Measurements from ENCODE around the gene RASD1.

RASD1 gene

DNA sequence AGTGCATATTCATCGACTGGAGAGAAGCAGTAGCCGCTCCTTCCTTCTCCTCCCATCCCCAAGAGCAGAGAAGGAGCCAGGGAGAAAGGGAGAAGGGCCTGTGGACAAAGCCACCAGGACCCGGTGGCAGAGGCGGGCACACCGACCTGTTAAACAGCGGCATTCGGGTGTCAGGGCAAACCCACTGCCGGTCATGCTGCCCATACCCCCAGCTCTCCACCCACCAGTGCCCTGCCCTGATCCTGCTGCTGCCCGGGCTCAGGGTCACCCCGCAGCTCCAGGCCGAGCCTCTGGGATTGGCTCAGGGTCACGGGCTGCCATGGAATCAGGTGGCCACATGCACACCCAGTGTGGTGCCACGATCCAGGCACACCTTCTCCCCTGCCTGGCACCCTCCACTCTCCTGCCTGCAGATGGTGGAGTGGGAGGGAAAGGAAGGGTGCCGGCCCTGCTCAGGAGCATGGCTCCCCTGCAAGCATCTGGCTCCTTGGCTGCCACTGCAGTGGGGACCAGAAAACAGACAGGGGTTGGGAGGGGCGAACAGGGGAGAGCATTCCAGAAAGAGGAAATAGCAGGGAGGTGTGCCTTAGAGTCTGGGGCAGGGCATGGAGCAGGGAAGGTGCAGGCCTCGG lies 18.3 kb upstream of the RASD1 start:
- no peak for DNase-seq (ENCODE audit: low read depth)
- no peak overlapping the region for H3K4me3 ChIP-seq (ENCODE audit: low read depth, low read length)
- TF ChIP-seq, protein P1, sequence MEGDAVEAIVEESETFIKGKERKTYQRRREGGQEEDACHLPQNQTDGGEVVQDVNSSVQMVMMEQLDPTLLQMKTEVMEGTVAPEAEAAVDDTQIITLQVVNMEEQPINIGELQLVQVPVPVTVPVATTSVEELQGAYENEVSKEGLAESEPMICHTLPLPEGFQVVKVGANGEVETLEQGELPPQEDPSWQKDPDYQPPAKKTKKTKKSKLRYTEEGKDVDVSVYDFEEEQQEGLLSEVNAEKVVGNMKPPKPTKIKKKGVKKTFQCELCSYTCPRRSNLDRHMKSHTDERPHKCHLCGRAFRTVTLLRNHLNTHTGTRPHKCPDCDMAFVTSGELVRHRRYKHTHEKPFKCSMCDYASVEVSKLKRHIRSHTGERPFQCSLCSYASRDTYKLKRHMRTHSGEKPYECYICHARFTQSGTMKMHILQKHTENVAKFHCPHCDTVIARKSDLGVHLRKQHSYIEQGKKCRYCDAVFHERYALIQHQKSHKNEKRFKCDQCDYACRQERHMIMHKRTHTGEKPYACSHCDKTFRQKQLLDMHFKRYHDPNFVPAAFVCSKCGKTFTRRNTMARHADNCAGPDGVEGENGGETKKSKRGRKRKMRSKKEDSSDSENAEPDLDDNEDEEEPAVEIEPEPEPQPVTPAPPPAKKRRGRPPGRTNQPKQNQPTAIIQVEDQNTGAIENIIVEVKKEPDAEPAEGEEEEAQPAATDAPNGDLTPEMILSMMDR (conservative IDR thresholded peaks at IDR 0.05; ENCODE audit: low read depth, low read length): no peak

DNA sequence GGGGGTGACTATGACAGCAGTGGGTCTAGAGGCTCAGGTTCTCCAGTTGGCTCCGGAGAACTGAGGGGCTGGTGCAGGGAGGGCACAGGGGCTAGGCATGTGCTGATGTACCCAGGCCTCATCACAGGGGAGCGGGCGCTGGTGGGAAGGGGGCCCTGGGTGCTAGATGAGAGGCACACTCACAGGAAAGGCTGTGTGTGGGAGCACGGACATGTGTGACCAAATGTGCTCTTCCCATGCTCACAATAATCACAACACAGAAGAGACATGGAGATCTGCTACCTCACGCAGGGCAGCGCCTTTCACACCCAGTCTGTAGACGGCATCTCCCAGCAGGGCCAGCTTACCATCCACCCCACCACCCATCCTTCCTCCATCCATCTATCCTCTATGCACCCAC lies 17.4 kb upstream of the RASD1 start:
- DNase-seq (ENCODE audit: low read depth): no peak
- TF ChIP-seq, protein P1 (conservative IDR thresholded peaks at IDR 0.05; ENCODE audit: low read depth, low read length): no peak
- no peak overlapping the region for H3K4me3 ChIP-seq (ENCODE audit: low read depth, low read length)

DNA sequence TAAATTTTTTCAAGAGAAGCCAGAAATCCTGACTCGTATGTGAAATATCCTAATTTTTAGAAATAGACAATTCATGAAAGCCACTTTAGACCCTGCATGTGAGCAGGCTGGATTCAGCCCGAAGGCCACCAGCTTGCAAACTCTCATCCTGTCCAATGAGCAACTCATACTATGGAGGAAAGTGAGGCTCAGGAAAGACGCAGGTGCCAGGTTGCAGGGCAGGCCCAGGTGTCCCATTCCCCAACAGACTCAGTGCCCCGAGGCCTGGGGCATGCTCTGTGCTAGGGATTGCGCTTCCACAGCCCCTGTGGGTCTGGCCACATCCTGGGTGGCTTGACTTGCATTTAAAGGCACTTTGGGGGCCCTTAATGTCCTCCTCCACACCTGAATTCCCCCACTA lies 16.7 kb upstream of the RASD1 start:
- TF ChIP-seq, protein P1 (conservative IDR thresholded peaks at IDR 0.05; ENCODE audit: low read depth, low read length): no peak
- no peak overlapping the region for H3K4me3 ChIP-seq (ENCODE audit: low read depth, low read length)
- no peak for DNase-seq (ENCODE audit: low read depth)

DNA sequence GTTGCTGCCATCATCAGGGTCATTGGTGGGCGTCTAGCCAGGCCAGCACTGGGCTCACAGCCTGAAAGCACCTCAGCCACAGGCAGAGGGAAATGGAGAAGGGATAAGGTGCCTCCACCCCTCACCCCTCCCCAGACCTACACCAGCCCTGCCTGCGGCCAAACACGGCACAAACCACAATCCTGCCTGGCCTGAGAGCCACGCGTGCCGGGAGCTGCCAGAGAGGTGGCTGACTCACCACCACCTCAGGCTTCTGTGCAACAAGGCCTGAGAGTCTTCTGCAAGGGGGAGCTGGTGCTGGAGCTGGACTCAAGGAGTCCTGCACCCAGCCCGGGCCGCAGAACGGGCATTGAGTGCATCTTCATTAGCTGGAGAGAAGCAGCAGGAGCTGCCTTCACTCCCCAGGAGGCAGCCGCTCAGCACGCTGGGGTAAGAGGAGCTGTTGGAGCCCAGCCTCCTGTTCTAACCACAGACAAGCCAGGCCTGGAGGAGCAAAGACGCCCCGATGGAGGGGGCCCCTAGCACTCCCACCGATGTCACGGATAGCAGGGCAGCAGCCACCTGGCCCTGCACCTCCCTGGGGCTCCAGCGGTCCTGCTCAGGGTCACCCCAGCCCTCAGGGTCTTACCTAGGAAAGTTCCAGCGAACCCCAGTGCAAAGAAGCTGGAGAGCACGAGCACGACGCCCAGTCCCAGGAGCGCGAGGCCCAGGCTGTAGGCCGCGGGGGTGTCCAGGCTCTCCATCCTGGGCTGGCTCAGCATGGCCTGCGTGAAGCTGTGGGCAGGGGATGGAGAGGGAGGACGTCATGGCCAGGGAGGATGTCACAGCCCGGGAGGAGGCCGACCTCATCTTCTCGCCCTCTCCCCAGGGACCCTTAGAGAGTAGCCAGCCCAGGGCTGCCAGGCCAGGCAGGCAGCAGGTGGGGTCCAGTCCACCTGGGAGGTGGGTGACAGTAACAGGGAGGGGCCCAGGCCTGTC lies 16.0 kb upstream of the RASD1 start:
- DNase-seq (ENCODE audit: low read depth): peak; percentile 91
- no peak overlapping the region for H3K4me3 ChIP-seq (ENCODE audit: low read depth, low read length)
- TF ChIP-seq, protein P1 (conservative IDR thresholded peaks at IDR 0.05; ENCODE audit: low read depth, low read length): peak; percentile 3

DNA sequence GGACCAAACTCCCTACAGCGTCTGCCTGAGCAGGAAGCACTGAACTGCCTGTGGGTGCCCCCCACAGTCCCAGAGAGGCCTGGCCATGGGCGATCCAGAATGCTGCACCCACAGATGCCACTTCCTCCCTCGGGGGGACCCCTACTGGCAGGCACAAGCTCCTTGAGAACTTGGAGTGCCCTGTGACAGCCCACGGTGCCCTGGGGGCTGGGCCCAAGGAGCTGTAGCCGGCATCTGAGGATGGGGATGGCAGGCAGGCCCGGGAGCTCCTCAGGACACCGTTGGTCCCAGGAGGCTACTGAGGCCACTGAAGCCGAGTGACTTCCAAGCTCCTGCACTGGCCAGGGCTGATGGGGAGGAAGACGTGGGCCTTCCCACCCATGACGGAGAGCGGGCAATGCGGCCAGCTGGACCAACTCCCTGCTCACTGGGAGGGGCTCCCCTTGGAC lies 15.1 kb upstream of the RASD1 start:
- DNase-seq (ENCODE audit: low read depth): no peak
- TF ChIP-seq, protein P1 (conservative IDR thresholded peaks at IDR 0.05; ENCODE audit: low read depth, low read length): no peak
- no peak overlapping the region for H3K4me3 ChIP-seq (ENCODE audit: low read depth, low read length)

DNA sequence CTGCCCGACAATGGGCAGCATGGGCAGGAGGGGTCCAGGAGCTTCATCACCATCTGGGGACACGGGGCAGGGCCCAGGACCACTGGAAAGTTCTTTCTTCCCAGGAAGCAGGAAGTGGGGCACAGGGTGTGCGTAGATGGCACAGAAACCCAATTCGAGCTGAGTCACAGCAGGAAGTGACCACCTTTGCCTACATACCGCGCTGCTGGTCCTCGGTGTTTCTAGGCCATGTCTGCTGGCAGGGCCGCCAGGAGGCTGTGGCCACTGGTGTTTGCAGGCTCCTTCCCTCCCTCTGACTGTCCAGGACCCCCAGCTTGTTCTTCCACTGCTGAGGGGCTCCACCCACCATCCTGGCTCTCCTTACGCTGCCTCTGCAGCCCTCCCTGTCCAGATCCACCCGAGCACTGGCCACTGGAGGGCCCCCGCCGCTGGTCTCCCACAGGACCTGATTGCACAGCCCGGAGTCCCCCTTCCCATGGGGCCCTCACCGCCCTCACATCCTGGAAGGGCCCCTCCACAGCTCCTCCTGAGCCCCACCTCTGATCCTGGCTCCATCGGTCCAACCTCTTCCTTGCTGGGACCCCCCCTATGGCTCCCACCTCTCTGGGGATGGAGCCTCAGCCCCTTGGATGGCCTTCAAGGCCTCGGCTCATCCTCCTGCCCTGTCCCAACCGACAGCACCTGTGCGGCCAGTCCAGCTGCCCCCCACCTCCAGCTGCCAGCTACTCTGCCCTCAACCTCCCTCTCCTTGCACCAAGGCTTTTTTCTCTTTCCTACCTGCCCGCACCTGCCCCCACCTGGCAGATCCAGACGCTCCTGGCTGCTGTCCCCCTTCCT lies 14.5 kb upstream of the RASD1 start:
- TF ChIP-seq, protein P1 (conservative IDR thresholded peaks at IDR 0.05; ENCODE audit: low read depth, low read length): no peak
- no peak overlapping the region for H3K4me3 ChIP-seq (ENCODE audit: low read depth, low read length)
- DNase-seq (ENCODE audit: low read depth): no peak
